RWPE2 (cell line): ENCODE results near the gene UTP14C.
"Not testable (repeated sequence)": the region's sequence is repeated elsewhere in the genome, so short reads cannot be mapped to it uniquely, and the experiment has no call there.

Experiments used
- ATAC-seq: fragments of 200-7000 bp; cut with Tn5 transposase; 3 replicates; pipeline ENCODE4 v1.9.1; 2021; ENCODE audit warnings: low read depth
- DNase-seq: peaks from one replicate; pipeline ENCODE4 v3.0.0-alpha.2; 2020; ENCODE audit warnings: low spot score
- H3K27ac ChIP-seq: fragments of 450-650 bp; 2 replicates; pipeline ENCODE4 v1.5.1; 2017; ENCODE audit warnings: mild to moderate bottlenecking; ENCODE audit not compliant: poor library complexity, severe bottlenecking
- H3K27me3 ChIP-seq: fragments of 250-450 bp; sonication (Bioruptor Pico); 2 replicates; pipeline ENCODE4 v1.5.1; 2021; ENCODE audit warnings: mild to moderate bottlenecking, moderate library complexity; ENCODE audit not compliant: insufficient read depth, poor library complexity, severe bottlenecking
- H3K36me3 ChIP-seq: fragments of 250-450 bp; sonication (Bioruptor Pico); 2 replicates; pipeline ENCODE4 v1.5.1; 2020; ENCODE audit warnings: low read depth, mild to moderate bottlenecking, moderate library complexity
- H3K4me1 ChIP-seq: fragments of 250-450 bp; sonication (Bioruptor Pico); 2 replicates; pipeline ENCODE4 v1.5.1; 2021; ENCODE audit warnings: mild to moderate bottlenecking, moderate library complexity; ENCODE audit not compliant: insufficient read depth, poor library complexity, severe bottlenecking
- H3K4me3 ChIP-seq: fragments of 250-450 bp; sonication (Bioruptor Pico); 2 replicates; pipeline ENCODE4 v1.5.1; 2021; ENCODE audit warnings: mild to moderate bottlenecking, moderate library complexity; ENCODE audit not compliant: severe bottlenecking
- H3K9me3 ChIP-seq: fragments of 250-450 bp; sonication (Bioruptor Pico); 2 replicates; pipeline ENCODE4 v1.5.1; 2021; ENCODE audit warnings: mild to moderate bottlenecking, moderate library complexity; ENCODE audit not compliant: severe bottlenecking
- TF ChIP-seq, protein P1 (sequence below): fragments of 450-650 bp; IDR thresholded peaks from one replicate; pipeline ENCODE4 v1.5.1; 2017; ENCODE audit warnings: mild to moderate bottlenecking, moderate library complexity; ENCODE audit not compliant: poor library complexity, severe bottlenecking

UTP14C gene

DNA sequence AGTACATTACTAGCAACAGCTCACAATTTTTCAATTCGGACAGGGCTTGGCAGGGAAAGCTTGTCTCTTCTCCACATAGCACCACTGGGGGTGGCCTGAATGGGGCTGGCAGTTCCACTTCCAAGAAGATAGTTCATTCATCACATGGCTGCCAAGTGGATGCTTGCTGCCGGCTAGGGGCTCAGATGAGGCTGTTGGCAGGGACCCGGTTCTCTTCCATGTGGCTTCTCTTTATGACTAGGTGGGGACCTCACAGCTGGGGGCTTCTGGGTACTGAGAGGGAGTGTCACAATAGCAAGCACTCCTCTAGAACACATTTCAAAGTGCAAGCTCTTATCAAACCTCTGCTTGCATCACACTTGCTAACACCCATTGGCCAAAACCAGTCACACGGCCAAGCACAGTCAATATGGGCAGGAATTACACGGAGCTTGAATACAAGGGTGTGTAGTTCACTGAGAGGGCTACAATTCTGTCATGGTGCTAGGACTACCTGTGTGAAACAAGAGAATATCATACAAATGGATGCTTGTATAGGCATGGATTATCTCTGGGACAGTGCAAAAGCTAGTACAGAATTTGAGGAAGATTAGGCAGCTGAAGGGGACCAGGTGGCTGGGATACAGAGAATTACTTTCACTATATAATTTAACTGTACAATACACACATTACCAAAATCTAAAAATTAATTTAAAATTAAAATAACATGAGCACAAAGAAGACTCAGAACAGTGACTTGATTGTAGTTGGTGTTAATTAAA, 45.5 kb upstream of the UTP14C start:
- H3K27ac ChIP-seq: no peak overlapping the region
- no peaks in the 10 kb centered on the region for H3K4me1 ChIP-seq
- ATAC-seq: no peak

DNA sequence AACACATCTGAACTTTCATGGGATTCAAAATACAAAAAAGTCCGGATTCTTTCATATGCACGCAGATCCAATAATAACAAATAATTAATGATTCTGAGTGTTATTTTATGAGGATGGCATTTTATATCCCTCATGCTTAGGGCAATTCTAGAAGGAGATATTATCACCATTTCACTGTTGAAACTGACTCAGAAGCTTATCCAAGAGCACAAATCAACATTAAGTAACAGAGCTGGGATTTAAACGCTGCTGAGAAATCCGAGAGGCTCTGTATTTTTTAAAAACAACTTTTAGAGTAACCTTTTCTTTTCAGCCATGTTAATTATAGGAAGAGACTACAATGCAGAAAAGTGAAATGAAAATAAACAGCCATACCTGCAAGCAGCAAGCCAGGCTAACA, 43.6 kb upstream of the UTP14C start:
- H3K27ac ChIP-seq: no peak overlapping the region
- DNase-seq (no peak), ATAC-seq (no peak)
- TF ChIP-seq, protein P1, sequence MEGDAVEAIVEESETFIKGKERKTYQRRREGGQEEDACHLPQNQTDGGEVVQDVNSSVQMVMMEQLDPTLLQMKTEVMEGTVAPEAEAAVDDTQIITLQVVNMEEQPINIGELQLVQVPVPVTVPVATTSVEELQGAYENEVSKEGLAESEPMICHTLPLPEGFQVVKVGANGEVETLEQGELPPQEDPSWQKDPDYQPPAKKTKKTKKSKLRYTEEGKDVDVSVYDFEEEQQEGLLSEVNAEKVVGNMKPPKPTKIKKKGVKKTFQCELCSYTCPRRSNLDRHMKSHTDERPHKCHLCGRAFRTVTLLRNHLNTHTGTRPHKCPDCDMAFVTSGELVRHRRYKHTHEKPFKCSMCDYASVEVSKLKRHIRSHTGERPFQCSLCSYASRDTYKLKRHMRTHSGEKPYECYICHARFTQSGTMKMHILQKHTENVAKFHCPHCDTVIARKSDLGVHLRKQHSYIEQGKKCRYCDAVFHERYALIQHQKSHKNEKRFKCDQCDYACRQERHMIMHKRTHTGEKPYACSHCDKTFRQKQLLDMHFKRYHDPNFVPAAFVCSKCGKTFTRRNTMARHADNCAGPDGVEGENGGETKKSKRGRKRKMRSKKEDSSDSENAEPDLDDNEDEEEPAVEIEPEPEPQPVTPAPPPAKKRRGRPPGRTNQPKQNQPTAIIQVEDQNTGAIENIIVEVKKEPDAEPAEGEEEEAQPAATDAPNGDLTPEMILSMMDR: no peak
- no peaks in the 10 kb centered on the region for H3K27me3 ChIP-seq
- no peaks in the 10 kb centered on the region for H3K4me1 ChIP-seq
- no peaks in the 10 kb centered on the region for H3K36me3 ChIP-seq
- H3K9me3 ChIP-seq: no peaks in the 10 kb centered on the region
- no peak overlapping the region for H3K4me3 ChIP-seq

More for the DNA sequence above, 45.5 kb upstream of the UTP14C start:
- H3K27me3 ChIP-seq: no peaks in the 10 kb centered on the region
- H3K36me3 ChIP-seq: no peaks in the 10 kb centered on the region
- no peak for DNase-seq
- no peak overlapping the region for H3K4me3 ChIP-seq
- TF ChIP-seq, protein P1: no peak
- no peaks in the 10 kb centered on the region for H3K9me3 ChIP-seq

DNA sequence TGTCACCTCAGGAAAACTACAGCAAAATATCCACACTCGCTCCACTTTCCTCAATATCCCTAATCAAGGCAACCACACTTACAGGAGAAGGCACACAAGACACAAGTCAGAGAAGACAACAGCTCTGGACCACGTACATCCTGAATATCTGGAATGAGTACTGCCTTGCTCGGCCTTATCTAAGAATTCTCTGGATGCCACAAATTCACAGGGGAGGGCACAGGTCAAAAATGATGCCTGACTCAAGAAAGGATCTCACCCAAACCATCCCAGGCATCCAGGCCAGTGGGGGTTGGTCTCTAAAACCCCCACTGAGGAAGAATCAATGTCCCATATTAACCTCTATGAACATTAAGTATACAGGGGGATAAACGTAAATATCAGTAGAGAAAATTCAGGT, 43.1 kb upstream of the UTP14C start:
- Histone ChIP-seq H3K27me3 (no peaks in the 10 kb centered on the region), H3K4me3 (no peak overlapping the region), H3K9me3 (no peaks in the 10 kb centered on the region), H3K4me1 (no peaks in the 10 kb centered on the region), H3K27ac (no peak overlapping the region), H3K36me3 (no peaks in the 10 kb centered on the region)
- TF ChIP-seq, protein P1: no peak
- no peak for DNase-seq
- ATAC-seq: no peak

DNA sequence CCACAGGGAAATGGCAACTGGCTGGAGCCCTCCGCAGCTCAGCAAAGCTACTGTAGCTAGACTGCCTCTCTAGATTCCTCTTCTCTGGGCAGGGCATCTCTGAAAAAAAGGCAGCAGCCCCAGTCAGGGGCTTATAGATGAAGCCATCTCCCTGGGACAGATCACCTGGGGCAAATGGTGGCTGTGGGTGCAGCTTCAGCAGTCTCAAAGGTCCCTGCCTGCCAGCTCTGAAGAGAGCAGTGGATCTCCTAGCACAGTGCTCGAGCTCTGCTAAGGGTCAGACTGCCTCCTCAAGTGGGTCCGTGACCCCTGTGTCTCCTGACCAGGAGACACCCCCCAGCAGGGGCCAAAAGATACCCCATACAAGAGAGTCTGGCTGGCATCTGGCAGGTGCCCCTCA, 41.2 kb upstream of the UTP14C start:
- not testable (repeated sequence) for ATAC-seq, H3K27me3 ChIP-seq, H3K9me3 ChIP-seq, H3K36me3 ChIP-seq, DNase-seq, H3K4me1 ChIP-seq, H3K27ac ChIP-seq, H3K4me3 ChIP-seq

DNA sequence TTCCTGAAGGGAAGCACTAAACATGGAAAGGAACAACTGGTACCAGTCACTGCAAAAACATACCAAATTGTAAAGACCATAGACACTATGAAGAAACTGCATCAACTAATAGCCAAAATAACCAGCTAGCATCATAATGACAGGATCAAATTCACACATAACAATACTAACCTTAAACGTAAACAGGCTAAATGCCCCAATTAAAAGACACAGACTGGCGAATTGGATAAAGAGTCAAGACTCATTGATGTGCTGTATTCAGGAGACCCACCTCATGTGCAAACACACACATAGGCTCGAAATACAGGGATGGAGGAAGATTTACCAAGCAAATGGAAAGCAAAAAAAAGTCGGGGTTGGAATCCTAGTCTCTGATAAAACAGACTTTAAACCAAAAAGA, 39.6 kb upstream of the UTP14C start:
- H3K9me3 ChIP-seq, ATAC-seq, H3K4me3 ChIP-seq, H3K4me1 ChIP-seq, H3K27me3 ChIP-seq, H3K36me3 ChIP-seq, DNase-seq, H3K27ac ChIP-seq: not testable (repeated sequence)

DNA sequence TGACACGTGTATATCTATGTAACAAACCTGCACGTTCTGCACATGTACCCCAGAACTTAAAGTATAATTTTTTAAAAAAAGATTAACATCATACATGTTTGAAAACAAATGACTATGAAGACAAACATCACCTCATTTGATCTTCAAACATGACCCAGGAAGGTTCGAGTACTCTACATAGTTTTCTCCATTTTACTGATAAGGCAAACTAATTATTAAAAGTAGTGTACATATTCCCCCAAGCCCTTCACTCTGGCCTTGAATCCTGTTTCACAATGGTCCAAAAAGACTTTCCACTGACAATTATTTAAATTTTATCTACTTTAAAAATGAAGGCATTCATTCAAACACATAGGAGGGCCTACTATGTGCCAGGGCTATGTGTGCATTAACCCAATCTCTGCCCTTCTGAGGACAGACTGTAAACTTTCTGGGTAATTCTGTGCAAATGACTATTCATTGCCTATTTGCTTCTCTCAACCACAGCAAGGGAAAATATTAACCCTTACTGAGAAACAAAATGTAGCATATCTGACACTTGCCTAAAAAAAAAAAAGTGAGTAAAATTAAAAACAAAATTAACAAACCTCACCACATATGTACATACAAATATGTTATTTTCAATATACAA, 35.4 kb upstream of the UTP14C start:
- Histone ChIP-seq H3K27me3 (no peaks in the 10 kb centered on the region), H3K27ac (no peak overlapping the region)
- TF ChIP-seq, protein P1: no peak

More for the DNA sequence above, 35.4 kb upstream of the UTP14C start:
- Histone ChIP-seq H3K36me3 (no peaks in the 10 kb centered on the region), H3K4me1 (no peaks in the 10 kb centered on the region), H3K9me3 (no peaks in the 10 kb centered on the region), H3K4me3 (no peak overlapping the region)
- no peak for ATAC-seq
- DNase-seq: no peak
